EL (cell line): ENCODE measurements around the gene SLC16A1.
A peak's percentile ranks its signal among the peaks of the same experiment; 100 is the strongest.

Source experiments
- DNase-seq: peaks from one replicate; pipeline ENCODE4 v3.0.0-alpha.2; 2016

SLC16A1 gene

GRCh38 chr1:112878321-112878720, 77.7 kb downstream of the SLC16A1 start:
- DNase-seq, result no peak

GRCh38 chr1:112877750-112878149, 78.2 kb downstream of the SLC16A1 start:
- DNase-seq, result no peak

GRCh38 chr1:112876315-112876714, 79.7 kb downstream of the SLC16A1 start:
- no peak for DNase-seq

GRCh38 chr1:112872551-112872962, 83.4 kb downstream of the SLC16A1 start:
- no peak for DNase-seq

- no peak for DNase-seq
Measured at GRCh38 chr1:112870887-112871646, 84.9 kb downstream of the SLC16A1 start.

GRCh38 chr1:112869895-112870294, 86.1 kb downstream of the SLC16A1 start:
- no peak for DNase-seq

GRCh38 chr1:112868191-112868590, 87.8 kb downstream of the SLC16A1 start:
- no peak for DNase-seq

- no peak for DNase-seq
Measured at GRCh38 chr1:112866981-112867380, 89.0 kb downstream of the SLC16A1 start.

GRCh38 chr1:112866151-112866550, 89.8 kb downstream of the SLC16A1 start:
- DNase-seq, result peak; percentile 83

GRCh38 chr1:112862753-112863426, 93.1 kb downstream of the SLC16A1 start:
- no peak for DNase-seq
